Right lobe of liver (tissue), 4 donors: Measurements from ENCODE around the gene DIAPH2.

Experiments
- POLR2A ChIP-seq: fragments of 450-650 bp; IDR thresholded peaks from one replicate; pipeline ENCODE4 v1.6.1; 2017; ENCODE audit warnings: antibody characterized with exemption, mild to moderate bottlenecking
- TF ChIP-seq, protein P1 (sequence below), 4 donors: fragments of 200-600 bp in 3 of 4; fragments of 450-650 bp in 1 of 4; IDR thresholded peaks; one replicate each; pipeline versions ENCODE4 v1.5.1 to v1.8.0; 2016 to 2022; ENCODE audit warnings: antibody characterized with exemption in 4 of 4, mild to moderate bottlenecking in 2 of 4
- donor health status: DM: no; HTN: no; CAD: no.
- donor health status: DM: no; HTN: no; CAD: no.
- donor health status: DM: no; HTN: yes; CAD: no.

DNA sequence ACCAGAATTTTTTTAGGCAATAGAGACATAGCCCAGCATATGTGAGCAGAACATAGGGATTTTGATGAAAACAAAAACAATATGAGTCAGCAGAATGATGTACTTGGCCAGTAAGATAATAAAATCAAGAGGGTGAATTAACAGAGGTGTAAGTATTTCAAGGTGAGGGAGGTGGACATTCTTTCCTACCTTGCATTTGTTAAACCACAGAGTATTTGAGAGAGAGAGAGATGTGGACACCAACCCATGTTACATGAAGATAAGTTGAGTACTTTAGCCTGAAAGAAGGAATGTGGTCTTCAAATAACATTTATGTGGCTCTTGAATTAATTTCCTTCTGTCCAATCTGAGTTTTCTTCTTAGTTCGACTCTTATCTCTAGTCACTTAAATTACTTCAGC, 68.6 kb downstream of the DIAPH2 start:
- TF ChIP-seq POLR2A, result no peak
- TF ChIP-seq, protein P1, sequence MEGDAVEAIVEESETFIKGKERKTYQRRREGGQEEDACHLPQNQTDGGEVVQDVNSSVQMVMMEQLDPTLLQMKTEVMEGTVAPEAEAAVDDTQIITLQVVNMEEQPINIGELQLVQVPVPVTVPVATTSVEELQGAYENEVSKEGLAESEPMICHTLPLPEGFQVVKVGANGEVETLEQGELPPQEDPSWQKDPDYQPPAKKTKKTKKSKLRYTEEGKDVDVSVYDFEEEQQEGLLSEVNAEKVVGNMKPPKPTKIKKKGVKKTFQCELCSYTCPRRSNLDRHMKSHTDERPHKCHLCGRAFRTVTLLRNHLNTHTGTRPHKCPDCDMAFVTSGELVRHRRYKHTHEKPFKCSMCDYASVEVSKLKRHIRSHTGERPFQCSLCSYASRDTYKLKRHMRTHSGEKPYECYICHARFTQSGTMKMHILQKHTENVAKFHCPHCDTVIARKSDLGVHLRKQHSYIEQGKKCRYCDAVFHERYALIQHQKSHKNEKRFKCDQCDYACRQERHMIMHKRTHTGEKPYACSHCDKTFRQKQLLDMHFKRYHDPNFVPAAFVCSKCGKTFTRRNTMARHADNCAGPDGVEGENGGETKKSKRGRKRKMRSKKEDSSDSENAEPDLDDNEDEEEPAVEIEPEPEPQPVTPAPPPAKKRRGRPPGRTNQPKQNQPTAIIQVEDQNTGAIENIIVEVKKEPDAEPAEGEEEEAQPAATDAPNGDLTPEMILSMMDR (IDR thresholded peaks at IDR 0.05), result no peak
